ENCODE measurements around the gene ATF6B.

The ATF6B gene

GRCh38 chr6:32127717-32128592 is at the start of gene ATF6B:
ATF6B (minus strand) TSS chr6:32128246; CDS start chr6:32128207, 39 bp downstream.
- DNase-seq (ENCODE audit: low spot score), result peak; percentile 99

GRCh38 chr6:32177183-32177787 is 49.2 kb upstream of the ATF6B start:
- DNase-seq (ENCODE audit: low spot score), result no peak

- DNase-seq (ENCODE audit: low spot score), result peak; percentile 48
Observed at GRCh38 chr6:32176476-32177182, 48.6 kb upstream of the ATF6B start.

GRCh38 chr6:32175711-32176475 is 47.8 kb upstream of the ATF6B start, which contains the start of gene AGPAT1:
AGPAT1 (minus strand) TSS chr6:32176084; CDS start chr6:32171496, 4,588 bp downstream.
- peak; percentile 89 for DNase-seq (ENCODE audit: low spot score)

- no peak for DNase-seq (ENCODE audit: low spot score)
Observed at GRCh38 chr6:32175322-32175710, 47.3 kb upstream of the ATF6B start.

- DNase-seq (ENCODE audit: low spot score), result no peak
Observed at GRCh38 chr6:32174416-32174815, 46.4 kb upstream of the ATF6B start.

GRCh38 chr6:32173051-32173727 is 45.1 kb upstream of the ATF6B start:
- DNase-seq (ENCODE audit: low spot score), result peak; percentile 9

GRCh38 chr6:32171234-32171633 is 43.2 kb upstream of the ATF6B start:
- DNase-seq (ENCODE audit: low spot score), result no peak

GRCh38 chr6:32170294-32170693 is 42.2 kb upstream of the ATF6B start:
- DNase-seq (ENCODE audit: low spot score), result no peak

GRCh38 chr6:32168807-32169591 is 41.0 kb upstream of the ATF6B start:
- no peak for DNase-seq (ENCODE audit: low spot score)

- no peak for DNase-seq (ENCODE audit: low spot score)
Observed at GRCh38 chr6:32168350-32168749, 40.3 kb upstream of the ATF6B start.

GRCh38 chr6:32167761-32168262 is 39.8 kb upstream of the ATF6B start:
- DNase-seq (ENCODE audit: low spot score), result no peak

GRCh38 chr6:32167154-32167760 is 39.2 kb upstream of the ATF6B start:
- DNase-seq (ENCODE audit: low spot score), result no peak

- DNase-seq (ENCODE audit: low spot score), result no peak
Observed at GRCh38 chr6:32166411-32167061, 38.5 kb upstream of the ATF6B start.

GRCh38 chr6:32164295-32164694 is 36.2 kb upstream of the ATF6B start, which contains the start of gene EGFL8:
EGFL8 (plus strand) TSS chr6:32164595; CDS start chr6:32166166, 1,571 bp downstream.
- no peak for DNase-seq (ENCODE audit: low spot score)

GRCh38 chr6:32163559-32164258 is 35.7 kb upstream of the ATF6B start:
- no peak for DNase-seq (ENCODE audit: low spot score)

- no peak for DNase-seq (ENCODE audit: low spot score)
Observed at GRCh38 chr6:32158052-32158451, 30.0 kb upstream of the ATF6B start.

- DNase-seq (ENCODE audit: low spot score), result no peak
Observed at GRCh38 chr6:32156891-32157290, 28.8 kb upstream of the ATF6B start.

Measured in SW480 (cell line).